GM21381 (cell line): ENCODE data around the gene NEURL4.
A peak's percentile ranks its signal among the peaks of the same experiment; 100 is the strongest.

Source experiments
- ATAC-seq: cut with Tn5 transposase; IDR thresholded peaks from one replicate; pipeline ENCODE4 v1.9.1; 2021; ENCODE audit warnings: mild to moderate bottlenecking, moderate library complexity; ENCODE audit not compliant: unreplicated experiment

Gene NEURL4

DNA sequence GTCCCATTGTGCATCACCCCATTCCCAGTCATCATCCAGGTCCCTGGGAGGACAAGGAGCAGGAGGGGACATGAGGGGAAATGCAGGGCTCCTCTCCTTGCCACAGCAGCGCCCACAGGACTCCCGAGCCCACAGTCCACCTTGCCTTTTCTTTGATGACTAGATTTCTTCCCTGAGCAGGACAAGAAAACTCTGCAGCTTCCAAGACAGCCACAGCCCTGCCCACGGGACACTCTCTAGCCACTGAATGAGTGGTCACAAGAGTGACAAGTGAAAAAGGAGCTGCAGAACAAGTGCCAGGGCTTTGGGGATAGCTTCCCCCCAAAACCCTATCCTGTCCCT is 4.7 kb downstream of the NEURL4 start:
- no peak for ATAC-seq

DNA sequence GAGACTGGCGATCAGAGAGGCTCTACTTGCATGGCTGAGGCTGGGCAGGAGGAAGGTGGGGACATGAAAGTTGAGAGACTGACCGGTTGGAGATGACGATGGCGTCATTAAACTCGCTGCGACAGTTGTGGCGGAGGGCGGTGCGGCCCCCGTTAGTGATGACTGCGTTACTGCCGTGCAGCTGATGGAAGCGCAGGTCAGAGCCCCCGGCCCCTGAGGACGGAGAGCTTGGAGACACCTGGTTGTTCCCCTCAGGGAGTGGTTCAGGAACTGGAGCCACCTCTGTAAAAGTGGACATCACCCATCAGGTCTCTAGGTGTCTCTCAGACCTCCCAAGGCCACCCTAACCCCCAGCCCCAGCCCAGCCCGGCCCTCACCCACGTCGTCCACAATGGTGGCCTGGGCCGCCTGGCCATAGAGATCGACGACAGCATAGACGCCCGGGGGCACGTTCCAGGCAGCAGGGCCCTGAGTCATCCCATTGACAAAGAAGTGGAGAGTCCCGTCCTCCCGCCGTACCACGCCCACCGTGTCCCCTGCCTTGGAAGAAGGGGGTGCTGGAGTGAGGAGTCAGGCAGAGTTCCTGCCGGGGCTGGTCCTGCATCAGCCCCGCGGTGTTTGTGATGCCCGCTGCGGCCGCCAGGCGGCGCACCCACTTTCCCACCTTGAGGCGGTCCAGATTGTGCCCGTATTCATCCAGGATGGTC is 5.3 kb downstream of the NEURL4 start:
- ATAC-seq, result no peak

DNA sequence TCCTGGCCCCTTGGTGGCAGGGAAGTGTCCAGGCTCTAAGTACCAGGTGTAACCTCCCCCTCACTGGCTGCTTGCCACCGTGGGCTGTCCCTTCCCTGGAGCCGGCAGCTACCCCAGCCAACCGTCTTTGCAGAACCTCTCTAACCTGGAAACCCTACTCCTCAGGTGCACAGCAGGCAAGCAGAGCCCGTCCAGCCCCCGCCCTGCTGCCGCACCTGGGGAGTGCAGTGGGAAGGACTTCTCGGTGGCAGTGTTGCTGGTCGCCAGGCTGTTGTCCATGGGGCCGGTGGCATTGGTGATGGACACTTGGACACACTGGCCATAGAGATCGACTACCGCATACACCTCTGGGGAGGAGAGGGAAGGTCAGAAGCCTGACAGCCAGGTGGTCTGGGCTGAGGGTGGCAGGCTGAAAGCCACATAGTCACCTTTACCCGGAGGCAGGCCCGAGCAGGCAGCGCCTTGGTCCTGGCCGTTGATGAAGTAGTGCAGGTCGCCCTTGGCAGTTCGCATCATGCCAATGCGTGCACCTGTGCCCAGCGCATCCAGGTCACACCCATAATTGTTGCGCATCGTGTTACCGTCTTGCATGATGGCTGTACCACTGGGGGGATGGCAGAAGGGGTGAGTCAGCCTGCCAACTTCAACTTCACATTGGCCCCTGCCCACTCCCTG is 6.5 kb downstream of the NEURL4 start:
- no peak for ATAC-seq

DNA sequence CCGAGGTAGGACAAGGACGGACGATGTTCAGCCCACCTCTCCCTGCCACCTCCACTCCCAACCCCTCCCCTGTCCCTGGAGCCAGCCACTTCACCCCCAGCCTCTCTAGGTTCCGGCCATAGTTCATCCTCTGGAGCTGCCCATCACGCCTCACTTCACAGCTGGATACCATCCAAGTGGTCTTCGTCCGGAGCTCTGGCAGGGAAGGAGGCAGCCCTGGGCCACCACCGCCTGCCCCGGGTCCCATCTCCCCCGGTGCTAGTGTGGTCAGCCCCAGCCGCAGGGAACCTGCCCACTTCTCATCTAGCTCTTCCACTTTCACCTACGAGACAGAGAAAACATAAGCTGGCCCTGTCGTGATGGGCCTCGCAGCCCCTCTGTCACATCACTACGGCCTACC is 7.7 kb downstream of the NEURL4 start:
- ATAC-seq, result no peak

DNA sequence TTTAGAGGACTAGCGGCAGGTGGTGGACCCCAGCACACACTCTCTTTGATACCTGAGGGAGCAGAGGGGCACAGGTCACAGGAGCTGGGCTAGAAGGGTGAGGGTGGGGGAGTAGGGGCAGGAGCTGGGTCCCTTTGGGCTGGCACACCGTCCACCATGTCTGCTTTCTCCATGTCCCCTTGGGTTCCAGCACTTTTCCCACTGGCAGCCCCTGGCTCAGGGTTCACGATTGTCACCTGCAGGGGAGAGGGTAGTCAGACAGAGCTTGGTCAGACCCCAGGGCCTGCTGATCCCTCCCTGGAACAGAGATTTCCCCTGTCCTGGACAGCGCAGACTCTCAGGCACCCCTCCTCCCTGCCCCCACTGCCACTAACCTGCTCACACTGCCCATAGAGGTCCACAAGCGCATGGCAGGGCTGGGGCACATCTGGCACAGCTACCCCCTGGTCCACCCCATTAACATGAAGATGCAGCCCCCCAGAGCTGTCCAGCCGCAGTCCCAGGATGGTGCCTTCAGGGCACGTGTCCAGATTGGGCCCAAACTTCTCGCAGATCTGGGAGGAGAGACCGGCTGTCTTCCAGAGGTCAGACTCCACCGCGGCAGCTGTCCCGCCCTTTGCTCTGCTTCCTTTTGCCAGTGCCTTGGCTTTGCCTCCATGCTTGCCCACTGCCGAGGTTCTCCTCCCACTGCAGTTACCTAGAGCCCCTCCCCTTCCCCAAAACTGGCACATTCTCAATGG is 10.8 kb downstream of the NEURL4 start:
- ATAC-seq, result no peak

DNA sequence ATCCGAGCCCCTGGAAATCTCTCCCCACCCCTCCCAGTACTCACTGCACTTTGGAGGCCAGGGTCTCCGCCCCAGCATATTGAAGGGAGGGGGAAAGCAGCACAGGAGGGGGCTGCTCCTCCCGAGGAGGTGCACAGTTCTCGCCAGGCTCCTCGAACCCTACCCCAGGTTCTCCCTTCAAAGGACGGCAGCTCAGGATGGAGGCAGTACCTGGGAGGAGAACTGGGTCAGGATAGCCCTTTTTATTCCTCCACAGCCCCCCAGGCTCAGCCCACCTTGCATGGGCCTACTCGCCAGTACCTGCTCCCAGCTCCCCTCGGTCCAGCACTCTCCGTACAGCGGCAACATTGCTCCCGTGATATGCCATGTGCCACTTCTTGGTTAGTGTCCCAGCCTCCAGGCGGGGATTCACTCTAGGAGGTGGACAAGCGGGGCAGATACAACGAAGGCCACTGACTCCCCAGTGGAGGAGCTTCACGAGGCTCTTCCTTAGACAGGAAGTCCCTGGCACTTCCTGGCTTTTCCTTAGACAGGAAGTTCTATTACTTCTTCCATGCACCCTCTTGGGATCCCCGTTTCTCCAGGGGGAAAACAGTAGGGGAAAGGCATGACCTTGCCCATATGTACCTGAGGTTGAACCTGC is 11.9 kb downstream of the NEURL4 start:
- no peak for ATAC-seq

DNA sequence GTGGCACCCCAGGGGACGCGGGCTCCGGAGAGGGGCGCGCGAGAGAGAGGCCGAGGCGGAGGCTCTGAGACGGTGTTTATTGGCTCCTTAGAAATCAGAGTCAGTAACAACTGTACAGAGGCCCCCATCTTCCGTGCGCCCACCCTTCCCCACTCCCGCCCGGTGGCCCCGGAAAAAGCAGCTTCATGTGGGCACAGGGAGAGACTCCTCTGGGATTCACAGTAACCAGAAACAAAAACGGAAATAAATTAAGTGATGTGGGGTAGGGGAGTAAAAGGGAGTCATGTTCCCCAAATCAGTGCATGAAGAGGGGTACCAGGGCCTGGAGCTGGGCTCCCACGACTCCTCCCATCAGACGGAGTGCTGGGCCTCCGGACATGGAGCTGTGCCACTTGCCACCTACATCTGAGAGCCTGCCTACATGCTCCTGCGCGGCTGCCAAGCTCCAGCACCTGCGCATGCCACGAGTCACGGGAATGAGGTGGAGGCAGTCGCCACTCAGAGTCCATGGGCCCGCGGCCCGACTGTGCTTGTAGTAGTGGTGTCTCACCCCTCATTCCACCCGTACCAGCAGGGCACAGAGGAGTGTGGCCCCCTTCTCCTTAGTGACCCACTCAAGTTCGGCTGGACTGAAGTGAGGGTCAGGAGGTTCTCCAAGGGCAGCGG is 13.4 kb downstream of the NEURL4 start:
- ATAC-seq, result no peak

DNA sequence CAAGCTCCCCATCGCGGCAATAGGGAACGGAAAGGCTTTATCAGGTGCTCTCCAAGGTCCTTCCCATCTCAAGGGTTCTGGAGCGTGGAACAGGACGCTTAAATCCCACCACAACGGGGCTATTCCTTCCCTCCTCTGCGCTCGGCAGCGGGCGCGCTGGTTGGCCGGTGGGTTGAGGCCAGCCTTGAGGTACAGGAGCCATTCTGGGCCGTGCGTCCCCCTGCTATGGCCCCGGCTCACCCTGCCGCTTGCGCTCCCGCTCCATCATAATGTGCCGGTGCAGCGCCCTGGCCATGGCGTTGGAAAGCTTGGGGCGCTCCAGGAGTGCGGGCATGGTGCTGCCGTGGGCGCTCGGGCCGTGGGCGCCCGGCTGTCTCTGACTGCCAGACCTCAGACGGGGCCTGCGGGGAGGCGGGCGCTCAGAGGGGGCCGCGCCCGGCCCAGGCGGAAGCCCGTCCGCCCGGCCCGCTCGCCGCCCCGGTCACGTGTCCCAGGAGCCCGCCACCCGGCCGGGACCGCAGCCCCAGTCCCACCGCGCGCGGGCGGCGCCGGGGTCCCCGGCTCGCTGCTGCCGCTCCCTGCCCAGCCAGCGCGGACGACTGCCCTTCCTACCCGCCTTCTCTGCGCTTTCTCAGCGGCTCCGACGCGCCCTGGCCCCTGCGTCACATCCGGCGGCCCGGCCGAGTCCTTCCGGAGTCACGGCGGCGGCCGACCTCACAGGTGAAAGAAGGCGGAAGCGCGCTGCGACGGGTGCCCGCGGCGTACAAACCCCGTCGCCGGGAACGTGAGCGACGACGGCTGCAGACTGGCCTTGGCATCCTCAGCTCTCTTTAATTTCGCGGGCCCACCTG is 14.2 kb downstream of the NEURL4 start, which contains the start of gene GPS2:
GPS2 (minus strand) TSS at position 642 of the 851 bp plus-strand sequence; CDS start at position 334, 308 bp downstream.
- peak; percentile 72 for ATAC-seq

DNA sequence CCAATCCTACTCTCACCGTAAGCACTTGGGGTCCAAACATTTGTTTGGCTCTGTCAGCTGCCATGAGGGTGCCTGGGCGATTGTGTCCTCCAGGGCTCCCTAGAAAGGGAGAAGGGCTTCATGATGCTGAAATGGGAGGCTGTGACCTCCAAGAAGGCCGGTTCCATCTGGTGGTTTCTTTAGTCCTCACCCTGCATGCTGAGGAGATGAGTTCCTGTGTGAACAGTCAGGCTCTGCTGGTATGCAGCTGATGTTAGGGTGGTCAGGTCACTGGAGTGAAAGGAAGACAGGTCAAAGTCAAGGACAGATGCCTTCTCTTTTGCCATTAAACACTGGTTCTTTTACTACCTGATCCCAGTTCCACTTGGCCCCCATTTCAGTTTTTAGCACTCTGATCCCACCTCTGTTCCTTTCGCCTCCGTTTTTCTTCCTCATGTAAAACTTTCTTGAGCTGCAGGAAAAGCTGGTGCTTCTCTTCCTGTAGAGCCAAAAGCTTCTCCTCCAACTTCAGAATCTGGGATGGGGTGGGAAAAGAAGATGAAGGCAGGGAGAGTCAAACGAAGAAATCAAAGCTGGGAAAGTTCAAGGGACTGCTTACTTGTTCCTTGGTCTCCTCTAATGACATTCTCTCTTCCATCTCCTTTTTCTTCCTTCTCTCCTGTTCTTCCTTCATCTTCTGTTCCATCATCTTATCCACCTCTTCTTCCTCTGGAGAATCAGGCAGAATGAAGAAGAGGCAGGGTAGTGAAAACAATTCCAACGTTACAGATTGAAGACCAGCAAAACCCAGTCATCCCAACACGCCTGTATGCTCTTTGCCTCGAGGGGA is 15.0 kb downstream of the NEURL4 start:
- ATAC-seq, result no peak

DNA sequence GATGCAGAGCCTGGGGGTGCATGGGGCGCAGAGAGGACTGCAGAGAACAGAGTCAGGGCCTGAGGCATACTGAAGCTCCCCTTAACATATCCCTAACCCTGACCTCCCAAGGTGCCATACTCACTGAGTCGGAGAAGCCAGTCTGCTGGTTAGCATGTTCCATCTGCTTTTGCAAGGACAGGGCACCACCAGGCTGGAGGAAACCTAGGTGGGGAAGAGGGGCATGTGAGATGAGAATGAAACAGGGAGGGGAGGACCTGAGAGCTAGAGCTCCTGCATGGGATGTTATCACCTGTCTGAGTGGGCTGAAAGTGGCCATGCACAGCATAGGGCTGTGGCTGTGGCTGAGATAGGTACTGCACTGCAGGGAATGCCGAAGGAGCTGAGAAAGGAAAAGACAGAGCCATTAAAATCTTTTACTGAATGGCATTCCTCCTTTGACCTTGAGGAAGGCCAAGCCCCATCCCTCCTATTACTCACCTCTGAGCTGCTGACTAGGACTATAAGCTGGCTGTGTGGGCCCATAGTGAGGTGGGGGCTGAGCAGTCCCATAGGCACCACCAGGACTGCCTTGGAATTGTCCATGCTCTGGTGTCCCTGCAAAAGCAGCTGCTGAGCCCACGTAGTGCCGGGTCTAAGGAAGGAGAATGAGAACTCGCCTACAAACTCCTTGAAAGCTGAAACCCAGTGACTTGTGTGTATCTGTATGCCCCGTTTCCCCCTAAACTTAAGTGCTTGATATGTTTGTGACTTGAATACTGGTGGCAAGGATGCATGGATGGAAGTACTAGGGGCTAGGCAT is 15.8 kb downstream of the NEURL4 start:
- no peak for ATAC-seq

DNA sequence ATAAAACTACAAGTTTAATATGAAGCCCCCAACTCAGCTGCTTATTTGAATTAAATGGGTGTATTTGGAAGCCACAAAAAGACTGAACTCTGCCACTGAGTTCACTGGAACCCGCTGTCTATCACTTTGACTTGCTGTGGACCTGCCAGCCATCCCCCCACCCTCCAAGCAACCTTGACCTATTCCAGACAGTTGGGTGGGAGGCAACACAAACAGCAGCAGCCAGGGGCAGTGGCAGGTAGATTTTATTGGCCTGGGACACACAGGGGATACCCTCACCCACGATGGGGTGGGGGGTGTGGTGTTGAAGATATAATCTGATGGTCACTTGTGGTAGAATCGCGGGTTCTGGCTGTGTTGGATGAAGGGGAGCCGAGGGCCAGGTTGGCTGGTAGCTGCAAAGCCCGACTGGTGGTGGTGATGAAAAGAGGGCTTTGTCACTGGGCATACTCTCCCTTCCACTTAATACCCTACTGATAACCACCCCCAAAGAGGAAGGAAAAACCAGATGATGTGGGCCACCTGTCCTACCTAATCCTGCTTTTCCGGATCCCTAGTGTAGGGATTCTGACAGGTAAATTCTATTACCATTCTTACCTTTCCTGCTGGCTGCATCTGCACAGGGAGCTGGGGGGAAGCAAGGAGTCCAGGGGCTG is 16.6 kb downstream of the NEURL4 start:
- ATAC-seq, result no peak

DNA sequence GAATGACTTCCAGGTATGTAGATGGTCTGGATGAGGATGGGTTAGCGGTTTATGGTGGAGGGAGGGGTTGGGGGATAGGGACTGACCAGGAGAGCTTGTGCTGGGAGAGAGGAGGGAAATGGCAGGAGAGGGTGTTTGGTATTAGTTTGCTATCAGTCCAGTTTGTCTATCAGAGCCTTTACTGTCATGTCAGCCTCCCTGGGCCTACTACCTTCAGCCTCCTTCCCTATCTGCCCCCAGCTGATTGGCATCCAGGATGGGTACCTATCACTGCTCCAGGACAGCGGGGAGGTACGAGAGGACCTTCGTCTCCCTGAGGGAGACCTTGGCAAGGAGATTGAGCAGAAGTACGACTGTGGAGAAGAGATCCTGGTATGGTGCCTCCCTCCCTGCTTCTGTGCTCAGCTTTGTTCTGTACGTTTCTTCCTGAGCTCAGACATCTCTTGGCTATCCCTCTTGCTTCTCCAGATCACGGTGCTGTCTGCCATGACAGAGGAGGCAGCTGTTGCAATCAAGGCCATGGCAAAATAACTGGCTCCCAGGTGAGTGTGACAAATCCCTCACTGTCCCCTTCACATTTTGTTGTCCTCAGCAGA is 17.9 kb downstream of the NEURL4 start:
- no peak for ATAC-seq

DNA sequence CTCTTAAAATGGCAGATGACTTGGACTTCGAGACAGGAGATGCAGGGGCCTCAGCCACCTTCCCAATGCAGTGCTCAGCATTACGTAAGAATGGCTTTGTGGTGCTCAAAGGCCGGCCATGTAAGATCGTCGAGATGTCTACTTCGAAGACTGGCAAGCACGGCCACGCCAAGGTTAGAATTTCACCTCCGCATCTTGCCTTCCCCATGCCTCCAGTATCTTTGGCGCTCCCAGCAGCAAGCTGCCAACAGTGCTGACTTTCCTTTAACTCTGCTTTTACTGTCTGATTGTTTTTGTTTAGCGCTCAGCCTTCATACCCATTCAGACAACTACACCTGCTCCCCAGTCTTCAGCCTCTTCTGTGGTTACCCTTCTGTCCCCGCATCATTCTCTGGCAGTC is 19.5 kb downstream of the NEURL4 start:
- ATAC-seq, result no peak

DNA sequence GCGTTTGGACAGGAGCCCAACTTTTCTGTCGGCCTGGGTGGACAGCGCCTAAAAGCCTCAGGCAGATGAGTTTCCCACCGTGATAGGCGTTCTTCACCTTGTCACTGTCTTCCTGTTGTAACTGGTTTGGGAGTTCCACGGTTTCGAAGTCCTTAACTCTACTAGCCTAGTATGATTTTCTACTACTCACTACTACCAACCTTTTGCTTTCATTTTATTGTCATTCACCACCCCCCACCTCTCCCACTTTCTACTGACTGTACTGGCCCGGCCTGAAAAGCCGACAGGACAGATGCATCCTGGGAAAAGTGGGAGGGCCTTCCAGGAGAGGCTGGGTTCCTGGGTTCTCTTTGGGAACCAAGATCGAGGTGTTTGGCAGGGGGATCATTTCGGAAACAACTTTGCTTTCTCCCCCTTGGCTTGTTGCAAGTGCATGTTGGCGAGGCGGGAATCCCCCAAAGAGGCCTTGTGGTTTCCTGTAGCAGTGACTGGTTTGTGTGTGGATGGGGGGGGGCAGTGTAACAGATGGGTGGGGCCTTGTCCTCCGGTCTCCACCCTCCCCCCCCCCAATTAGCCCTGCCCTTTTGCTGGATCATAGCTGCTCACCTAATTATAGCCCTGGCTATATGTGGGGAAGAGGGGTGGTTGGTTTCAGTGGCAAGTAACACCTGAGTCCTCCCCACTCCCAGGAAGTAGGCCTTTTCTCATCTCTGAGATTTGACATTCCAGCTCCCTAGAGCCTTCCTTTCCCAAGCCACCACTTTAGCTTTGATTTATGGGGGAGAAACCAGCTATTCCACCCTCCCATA is 20.3 kb downstream of the NEURL4 start:
- ATAC-seq, result no peak

DNA sequence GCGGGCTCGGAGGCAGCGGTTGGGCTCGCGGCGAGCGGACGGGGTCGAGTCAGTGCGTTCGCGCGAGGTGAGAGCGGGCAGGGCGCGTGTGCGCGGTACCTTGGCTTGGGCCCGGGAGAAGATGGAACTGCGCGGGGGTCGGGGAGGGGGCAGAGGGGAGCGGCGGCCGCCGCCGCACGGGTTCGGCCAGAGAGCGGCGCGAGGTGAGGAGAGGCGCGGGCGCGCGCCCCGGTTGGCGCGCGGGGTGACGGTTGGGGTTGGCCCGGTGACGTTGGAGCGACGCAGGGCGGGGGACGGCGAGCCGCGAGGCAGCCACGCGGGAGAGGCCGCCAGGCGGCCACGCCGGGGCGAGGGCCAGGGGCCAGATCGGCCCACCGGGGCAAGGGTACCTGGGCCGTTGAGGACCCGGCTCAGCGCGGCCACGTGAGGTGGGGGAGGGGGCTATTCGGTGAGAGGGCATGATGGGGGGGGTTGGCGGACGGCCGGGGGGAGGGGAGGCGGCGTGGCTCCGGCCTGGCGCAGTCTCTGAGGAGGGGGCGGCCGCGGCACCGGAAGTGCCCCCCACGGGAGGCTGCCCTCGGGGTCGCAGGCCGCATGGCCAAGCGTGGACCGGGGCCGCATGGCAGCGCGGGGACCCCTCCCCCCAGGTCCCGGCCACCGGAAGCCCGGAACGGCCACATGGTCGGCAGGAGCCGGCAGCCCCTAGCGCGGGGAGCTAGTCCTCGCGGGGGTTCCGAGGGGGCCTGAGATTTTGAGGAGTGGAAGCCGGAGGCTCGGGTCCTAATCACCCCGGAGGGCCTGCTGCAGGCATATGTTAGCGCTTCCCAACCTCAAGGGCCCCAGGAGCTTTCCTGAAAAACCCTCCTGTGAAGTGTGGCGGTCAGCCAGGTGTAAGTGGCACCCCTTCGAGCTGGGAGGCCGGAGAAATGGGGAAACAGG is 21.2 kb downstream of the NEURL4 start:
- ATAC-seq, result peak; percentile 10
